Lower leg skin (tissue), 4 donors: ENCODE results near the gene VSTM2L. TPM values are rescaled to one million over a fixed set of nuclear protein-coding genes. Genes with fewer than 3 reads are reported as not detected.
"Not testable (repeated sequence)": the region's sequence is repeated elsewhere in the genome, so short reads cannot be mapped to it uniquely, and the experiment has no call there.

Source experiments
- DNase-seq, 2 donors: peaks; one replicate each; pipeline ENCODE4 v3.0.0-alpha.2; 2019; ENCODE audit warnings: low spot score in 2 of 2
- H3K4me3 ChIP-seq: fragments of 200-600 bp; sonication (generic); 2 replicates; pipeline ENCODE4 v1.5.1; 2017; ENCODE audit warnings: mild to moderate bottlenecking, low read depth; ENCODE audit not compliant: poor library complexity, severe bottlenecking
- CTCF ChIP-seq, 3 donors: fragments of 450-650 bp; IDR thresholded peaks; one replicate each; pipeline ENCODE4 v1.5.1; 2016; ENCODE audit warnings: antibody characterized with exemption in 3 of 3, mild to moderate bottlenecking in 3 of 3, moderate library complexity in 2 of 3
- POLR2A ChIP-seq, 2 donors: fragments of 450-650 bp; IDR thresholded peaks; one replicate each; pipeline ENCODE4 v1.6.1; 2016 to 2017; ENCODE audit warnings: antibody characterized with exemption in 2 of 2, mild to moderate bottlenecking in 1 of 2, moderate library complexity in 1 of 2
- WGBS, 2 donors: methylation state at CpG; one replicate each; pipeline ENCODE4 v1.1.5; 2018; 5-methylcytosine and 5-hydroxymethylcytosine counted together
- intact Hi-C: fragments of 100-400 bp; cut with DNase I; formaldehyde crosslinking; loops from one replicate; pipeline ENCODE4 v1.15.0; 2023; ENCODE audit warnings: low total_unique reads
- total RNA-seq, 4 donors: library from RNA; depleted of rRNA; stranded (reverse); fragments of >200 nt; gene quantifications; one replicate each; pipeline ENCODE4 v1.1.0, GENCODE V29; 2016

The VSTM2L gene
- total RNA-seq, result 10 to 100 TPM in 1 of 4 donors, 1 to 10 TPM in 2, under 1 TPM in 1; 0.64 to 15.9 (median 3.9) TPM

- WGBS, 2 donors, result 4 to 7% methylated on average over 46 to 53 of the region's 71 CpGs
- H3K4me3 ChIP-seq, result no peak within 1 kb of the TSS
- DNase-seq, result no peak
- intact Hi-C loops, result no loop called here
- TF ChIP-seq POLR2A (IDR thresholded peaks at IDR 0.05) (no peak), CTCF (IDR thresholded peaks at IDR 0.05) (no peak)
Measured at GRCh38 chr20:37902504-37903313, at the start of gene VSTM2L. Gene VSTM2L (plus strand): TSS chr20:37903127. CDS start chr20:37903351, 224 bp downstream.

DNA sequence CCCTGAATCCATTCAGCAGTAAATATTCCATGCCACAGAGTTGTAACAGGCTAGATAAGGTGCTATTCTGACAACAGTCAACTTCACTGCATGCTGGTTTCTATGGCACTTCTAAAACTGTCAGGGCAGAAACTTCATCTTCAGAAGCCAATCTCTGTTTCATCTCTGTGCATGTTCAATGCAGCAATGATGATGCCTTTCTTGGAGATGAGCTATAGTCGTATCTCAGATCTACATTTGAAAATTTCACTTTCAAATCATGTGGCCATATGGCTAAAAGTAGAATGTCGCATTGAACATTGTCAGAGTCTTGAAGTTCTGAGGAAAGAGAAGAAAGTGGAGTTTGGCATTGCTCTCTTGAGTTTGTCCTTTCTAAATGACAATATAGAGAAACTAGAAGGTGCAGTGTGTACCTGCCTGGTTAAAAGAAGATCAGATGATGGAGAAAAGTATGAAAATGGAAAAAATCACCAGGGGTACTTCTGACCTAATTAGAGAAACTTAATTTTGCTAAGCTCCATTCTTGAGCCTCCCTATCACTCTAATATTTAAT is 49.0 kb upstream of the VSTM2L start:
- WGBS, 2 donors, result 86 to 95% methylated on average over 2 of the region's 2 CpGs
- no peak overlapping the region for H3K4me3 ChIP-seq
- intact Hi-C loops, result no loop called here
- TF ChIP-seq CTCF (IDR thresholded peaks at IDR 0.05) (no peak), POLR2A (IDR thresholded peaks at IDR 0.05) (no peak)
- DNase-seq, result no peak

- intact Hi-C loops, H3K4me3 ChIP-seq, DNase-seq: not testable (repeated sequence)
- 93 to 97% methylated on average over 5 of the region's 5 CpGs for WGBS, 2 donors
Measured at GRCh38 chr20:37856034-37856433, 46.9 kb upstream of the VSTM2L start.

- intact Hi-C loops, result no loop called here
- TF ChIP-seq CTCF (IDR thresholded peaks at IDR 0.05), result no peak
- TF ChIP-seq POLR2A (IDR thresholded peaks at IDR 0.05), result no peak
- 81 to 85% methylated on average over 10 of the region's 10 CpGs for WGBS, 2 donors
- no peak overlapping the region for H3K4me3 ChIP-seq
- peak in 1 of 2 donors; percentile 50 for DNase-seq
Measured at GRCh38 chr20:37856932-37857660, 45.8 kb upstream of the VSTM2L start.

- intact Hi-C loops, result no loop called here
- no peak overlapping the region for H3K4me3 ChIP-seq
- DNase-seq, result peak in 1 of 2 donors; percentile 52
- 91 to 95% methylated on average over 15 of the region's 15 CpGs for WGBS, 2 donors
- TF ChIP-seq POLR2A (IDR thresholded peaks at IDR 0.05) (no peak), CTCF (IDR thresholded peaks at IDR 0.05) (no peak)
Measured at GRCh38 chr20:37859406-37860171, 43.3 kb upstream of the VSTM2L start.
